Esophagus squamous epithelium (tissue), 4 donors: Measurements from ENCODE around the gene ATAT1.
"Not testable (repeated sequence)": the region's sequence is repeated elsewhere in the genome, so short reads cannot be mapped to it uniquely, and the experiment has no call there.

ENCODE experiments used
- CTCF ChIP-seq, 6 experiments: fragments of 450-650 bp in 4 of 6; fragments of 200-600 bp in 2 of 6; sonication (generic) in 2 of 6; IDR thresholded peaks; one replicate each; pipeline ENCODE4 v1.5.1; 2016 to 2019; ENCODE audit warnings: antibody characterized with exemption in 6 of 6, mild to moderate bottlenecking in 4 of 6, moderate library complexity in 4 of 6
- POLR2A ChIP-seq, 4 donors: fragments of 450-650 bp; IDR thresholded peaks; one replicate each; pipeline ENCODE4 v1.6.1; 2017; ENCODE audit warnings: antibody characterized with exemption in 4 of 4, mild to moderate bottlenecking in 4 of 4, moderate library complexity in 3 of 4

- not testable (repeated sequence) for TF ChIP-seq POLR2A, CTCF (IDR thresholded peaks at IDR 0.05)
These were observed 39.6 kb downstream of the ATAT1 start for GRCh38 chr6:30666300-30666699.
